Tibial artery (tissue), 4 donors: ENCODE results near the gene FNTB.

ENCODE experiments used
- DNase-seq, 2 donors: peaks; one replicate each; pipeline ENCODE4 v3.0.0-alpha.2; 2019
- H3K27ac ChIP-seq, 2 donors: fragments of 200-600 bp; sonication (generic) in 1 of 2; 1 replicate in 1 of 2; 2 replicates in 1 of 2; pipeline ENCODE4 v1.5.1; 2018 to 2019; ENCODE audit warnings: mild to moderate bottlenecking in 1 of 2
- H3K27me3 ChIP-seq, 2 donors: fragments of 200-600 bp; sonication (generic) in 1 of 2; one replicate each; pipeline versions ENCODE4 v1.5.1 to v1.6.0; 2016 to 2019
- H3K36me3 ChIP-seq, 3 donors: fragments of 200-600 bp; sonication (generic) in 2 of 3; one replicate each; pipeline ENCODE4 v1.5.1; 2016 to 2019; ENCODE audit warnings: mild to moderate bottlenecking in 2 of 3
- H3K4me1 ChIP-seq, 4 donors: fragments of 200-600 bp; sonication (generic) in 2 of 4; 1 replicate in 3 of 4; 2 replicates in 1 of 4; pipeline ENCODE4 v1.5.1; 2016 to 2019
- H3K4me3 ChIP-seq, 2 donors: fragments of 200-600 bp; sonication (generic) in 1 of 2; 1 replicate in 1 of 2; 2 replicates in 1 of 2; pipeline ENCODE4 v1.5.1; 2018 to 2019; ENCODE audit warnings: mild to moderate bottlenecking in 2 of 2
- H3K9me3 ChIP-seq, 3 donors: fragments of 200-600 bp; sonication (generic) in 1 of 3; one replicate each; pipeline ENCODE4 v1.5.1; 2016 to 2019
- intact Hi-C: fragments of 100-400 bp; cut with DNase I; formaldehyde crosslinking; loops from one replicate; pipeline ENCODE4 v1.15.0; 2023; ENCODE audit warnings: low total_unique reads
- TF ChIP-seq, protein P1 (sequence below), 2 experiments: fragments of 200-600 bp in 1 of 2; fragments of 450-650 bp in 1 of 2; IDR thresholded peaks; one replicate each; pipeline ENCODE4 v1.5.1; 2017 to 2019; ENCODE audit warnings: antibody characterized with exemption in 2 of 2, mild to moderate bottlenecking in 1 of 2, moderate library complexity in 1 of 2

Gene FNTB

DNA sequence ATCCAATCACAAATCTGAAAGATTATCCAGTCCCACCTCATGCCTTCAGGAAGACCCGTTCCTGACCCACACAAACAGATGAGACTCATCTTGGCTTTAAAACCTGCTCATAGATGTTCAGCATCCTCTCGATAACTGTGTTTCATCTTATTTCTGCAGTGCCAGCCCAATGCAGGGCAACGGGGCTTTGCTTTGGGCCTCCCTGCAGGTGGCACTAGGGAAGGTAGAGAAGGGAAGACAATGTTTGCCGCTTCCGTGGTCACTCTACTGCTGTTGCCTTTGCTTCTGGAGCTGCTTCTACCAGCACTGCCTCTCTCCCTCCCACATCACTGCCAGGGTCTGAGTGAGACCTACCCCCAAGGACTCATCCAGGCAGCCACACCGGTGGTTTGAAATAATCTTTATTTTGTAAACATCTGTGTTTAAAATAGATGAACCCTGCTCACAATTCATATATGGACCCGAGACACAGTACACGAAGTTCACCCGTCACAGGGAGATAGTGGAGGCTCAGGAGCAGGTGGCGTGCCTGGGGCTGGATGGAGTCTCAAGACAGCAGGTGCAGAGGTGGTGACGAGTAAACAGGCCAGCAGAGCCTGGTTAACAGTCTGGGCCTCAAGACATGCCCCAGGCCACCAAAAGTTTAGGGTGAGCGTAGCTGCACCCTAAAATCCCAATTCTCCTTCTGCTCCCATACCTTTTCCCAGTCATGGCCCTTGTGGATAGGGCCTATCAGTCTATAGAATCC is 41.1 kb upstream of the FNTB start:
- H3K27ac ChIP-seq, result no peak overlapping the region
- H3K27me3 ChIP-seq, result no peaks in the 10 kb centered on the region
- H3K4me1 ChIP-seq, result no peaks in the 10 kb centered on the region
- peaks cover 0 to 62% (median 38%) of the 10 kb centered on the region in 3 donors for H3K36me3 ChIP-seq
- TF ChIP-seq, protein P1, sequence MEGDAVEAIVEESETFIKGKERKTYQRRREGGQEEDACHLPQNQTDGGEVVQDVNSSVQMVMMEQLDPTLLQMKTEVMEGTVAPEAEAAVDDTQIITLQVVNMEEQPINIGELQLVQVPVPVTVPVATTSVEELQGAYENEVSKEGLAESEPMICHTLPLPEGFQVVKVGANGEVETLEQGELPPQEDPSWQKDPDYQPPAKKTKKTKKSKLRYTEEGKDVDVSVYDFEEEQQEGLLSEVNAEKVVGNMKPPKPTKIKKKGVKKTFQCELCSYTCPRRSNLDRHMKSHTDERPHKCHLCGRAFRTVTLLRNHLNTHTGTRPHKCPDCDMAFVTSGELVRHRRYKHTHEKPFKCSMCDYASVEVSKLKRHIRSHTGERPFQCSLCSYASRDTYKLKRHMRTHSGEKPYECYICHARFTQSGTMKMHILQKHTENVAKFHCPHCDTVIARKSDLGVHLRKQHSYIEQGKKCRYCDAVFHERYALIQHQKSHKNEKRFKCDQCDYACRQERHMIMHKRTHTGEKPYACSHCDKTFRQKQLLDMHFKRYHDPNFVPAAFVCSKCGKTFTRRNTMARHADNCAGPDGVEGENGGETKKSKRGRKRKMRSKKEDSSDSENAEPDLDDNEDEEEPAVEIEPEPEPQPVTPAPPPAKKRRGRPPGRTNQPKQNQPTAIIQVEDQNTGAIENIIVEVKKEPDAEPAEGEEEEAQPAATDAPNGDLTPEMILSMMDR (IDR thresholded peaks at IDR 0.05), result no peak
- no peak overlapping the region for H3K4me3 ChIP-seq
- intact Hi-C loops, result no loop called here
- no peaks in the 10 kb centered on the region for H3K9me3 ChIP-seq
- no peak for DNase-seq

DNA sequence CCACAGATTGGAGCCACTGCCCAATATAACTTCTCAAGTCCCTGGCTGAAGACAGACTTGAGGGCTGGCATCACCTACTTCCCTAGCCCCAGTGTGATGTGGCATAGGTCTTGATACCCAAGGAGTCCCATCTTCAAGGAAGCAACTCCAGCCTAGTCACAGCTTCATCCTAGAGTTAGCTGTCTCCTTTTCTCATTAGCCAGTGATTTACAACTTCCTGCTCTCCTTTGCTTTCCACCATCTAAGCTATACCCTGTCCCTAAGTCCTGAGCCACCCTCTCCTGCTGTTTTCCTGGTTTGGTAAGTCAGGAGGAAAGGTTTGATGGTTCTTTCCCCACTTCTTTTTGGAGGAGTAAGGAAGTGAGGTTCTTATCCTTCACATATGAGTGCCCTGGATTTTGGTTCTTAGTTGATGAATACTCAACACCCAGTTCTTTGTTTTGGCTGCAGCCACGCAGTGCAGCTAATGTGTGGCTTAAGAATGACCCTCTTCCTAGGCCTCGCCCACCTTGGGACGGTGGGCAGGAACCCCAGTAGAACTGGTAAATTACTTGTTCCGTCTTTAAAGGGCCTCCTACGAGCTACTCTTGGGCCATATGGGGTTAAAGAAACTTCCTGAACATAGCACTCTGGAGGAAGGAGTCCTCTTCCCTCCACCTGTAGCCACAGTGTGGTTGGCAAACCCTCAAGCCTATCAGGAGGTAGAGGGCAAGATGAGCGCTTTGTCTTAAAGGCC is 40.2 kb upstream of the FNTB start:
- TF ChIP-seq, protein P1 (IDR thresholded peaks at IDR 0.05), result no peak
- intact Hi-C loops, result no loop called here
- H3K27ac ChIP-seq, result no peak overlapping the region
- H3K27me3 ChIP-seq, result no peaks in the 10 kb centered on the region
- DNase-seq, result no peak
- peaks cover 0 to 67% (median 38%) of the 10 kb centered on the region in 3 donors for H3K36me3 ChIP-seq
- H3K4me3 ChIP-seq, result no peak overlapping the region
- H3K9me3 ChIP-seq, result no peaks in the 10 kb centered on the region
- peaks cover 0 to 4% (median under 1%) of the 10 kb centered on the region in 4 donors for H3K4me1 ChIP-seq

DNA sequence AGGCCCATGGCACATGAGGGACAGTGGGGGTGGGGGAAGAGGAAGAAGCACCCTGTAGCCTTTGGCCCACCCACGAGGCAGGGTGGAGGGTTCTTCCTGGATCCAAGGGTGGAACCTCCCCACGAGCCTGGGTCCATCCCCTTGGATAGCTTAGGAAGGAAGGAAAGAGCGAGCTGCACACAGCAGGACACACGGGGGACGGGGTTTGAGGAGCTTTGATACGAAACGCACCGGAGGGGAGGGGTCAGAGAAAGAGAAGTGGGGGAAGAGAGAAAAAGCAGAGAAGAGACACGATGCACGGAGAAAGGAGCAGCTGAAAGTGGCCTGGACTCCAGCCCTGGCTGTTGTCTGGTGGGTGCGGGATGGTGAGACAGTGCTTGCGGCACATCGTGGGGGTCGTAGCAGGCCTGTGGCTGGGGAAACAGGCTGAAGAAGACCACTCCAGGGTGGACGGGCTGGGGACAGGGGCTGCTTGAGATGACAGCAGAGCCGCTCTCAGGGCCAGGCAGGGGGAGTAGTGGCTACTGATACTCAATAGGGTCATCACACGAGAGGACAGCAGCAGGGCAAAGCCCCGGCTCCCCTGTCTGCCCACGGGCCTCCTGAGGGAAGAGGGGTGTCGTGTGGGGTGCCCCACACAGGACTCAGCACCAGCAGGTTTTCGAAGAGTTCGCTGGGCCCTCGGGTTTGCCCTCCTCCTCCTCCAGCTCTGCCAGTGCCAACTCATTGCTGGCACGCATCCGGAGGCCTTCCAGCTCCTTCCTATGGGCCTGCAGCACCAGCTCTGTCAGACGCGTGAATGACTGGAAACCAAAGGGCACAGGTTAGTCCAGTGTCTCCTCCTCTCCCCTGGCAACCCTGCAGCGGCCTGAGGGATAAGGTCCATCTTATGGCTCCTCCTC is 38.7 kb upstream of the FNTB start:
- Histone ChIP-seq H3K4me3 (no peak overlapping the region), H3K4me1 (peaks cover 0 to 19% (median 14%) of the 10 kb centered on the region in 4 donors), H3K27ac (no peak overlapping the region), H3K36me3 (peaks cover 0 to 63% (median 30%) of the 10 kb centered on the region in 3 donors), H3K27me3 (no peaks in the 10 kb centered on the region), H3K9me3 (no peaks in the 10 kb centered on the region)
- TF ChIP-seq, protein P1 (IDR thresholded peaks at IDR 0.05), result no peak
- intact Hi-C loops, result no loop called here
- DNase-seq, result no peak

DNA sequence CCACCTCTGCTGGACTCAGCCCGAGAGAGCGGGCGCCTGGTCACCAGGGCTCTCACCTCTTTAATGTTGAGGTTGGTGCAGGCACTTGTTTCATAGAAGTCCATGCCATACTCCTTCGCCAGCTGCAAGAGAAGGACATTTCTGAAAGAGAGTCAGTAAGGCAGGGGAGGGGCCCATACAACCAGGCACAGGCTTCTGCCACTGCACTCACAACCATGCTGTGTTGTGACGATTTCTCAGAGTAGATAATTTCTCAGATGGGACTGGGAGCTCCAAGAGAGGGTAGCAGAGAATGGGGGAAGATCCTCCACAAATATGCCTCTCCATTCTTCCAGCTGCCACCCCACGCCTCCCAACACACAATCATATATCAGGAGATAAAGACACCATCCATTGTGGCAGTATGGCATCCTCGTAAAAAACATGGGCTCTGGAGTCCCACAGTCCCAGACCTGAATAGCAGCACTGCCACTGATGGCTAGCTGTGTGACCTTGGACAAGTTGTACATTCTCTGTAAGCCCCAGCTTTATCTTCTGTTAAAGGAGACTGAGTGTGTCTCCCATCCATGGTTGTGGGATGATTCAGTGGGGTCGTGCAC is 38.0 kb upstream of the FNTB start:
- no peak for DNase-seq
- TF ChIP-seq, protein P1 (IDR thresholded peaks at IDR 0.05), result no peak
- Histone ChIP-seq H3K36me3 (peaks cover 0 to 62% (median 24%) of the 10 kb centered on the region in 3 donors), H3K27me3 (no peaks in the 10 kb centered on the region), H3K27ac (no peak overlapping the region), H3K4me1 (peaks cover 0 to 23% (median 16%) of the 10 kb centered on the region in 4 donors), H3K4me3 (no peak overlapping the region), H3K9me3 (no peaks in the 10 kb centered on the region)
- intact Hi-C loops, result no loop called here

DNA sequence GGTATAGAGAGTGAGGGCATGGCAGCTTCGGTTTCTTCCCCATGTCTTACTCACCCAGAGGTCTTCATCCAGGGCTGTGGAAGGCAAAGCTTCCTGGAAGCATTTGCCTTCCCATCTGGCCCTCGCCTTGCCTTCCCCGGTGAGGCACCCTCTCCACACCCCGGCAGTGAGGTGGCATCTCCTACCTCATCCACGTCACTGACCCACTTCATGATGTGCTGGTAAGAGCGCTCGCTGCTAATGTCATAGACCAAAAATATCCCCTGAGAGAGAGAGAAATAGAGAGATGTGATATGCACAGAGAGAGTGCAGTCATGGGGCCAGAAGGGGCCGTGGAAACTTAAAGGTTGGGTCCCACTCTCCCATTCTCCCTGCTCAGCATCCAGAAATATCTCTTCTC is 35.8 kb upstream of the FNTB start:
- intact Hi-C loops, result no loop called here
- Histone ChIP-seq H3K9me3 (no peaks in the 10 kb centered on the region), H3K4me1 (peaks cover 0 to 23% (median 16%) of the 10 kb centered on the region in 4 donors), H3K27me3 (no peaks in the 10 kb centered on the region), H3K27ac (no peak overlapping the region), H3K4me3 (no peak overlapping the region), H3K36me3 (peaks cover 0 to 54% (median 8%) of the 10 kb centered on the region in 3 donors)
- TF ChIP-seq, protein P1 (IDR thresholded peaks at IDR 0.05), result no peak
- no peak for DNase-seq
